ENCODE data around the gene BCAN.

Gene BCAN

DNA sequence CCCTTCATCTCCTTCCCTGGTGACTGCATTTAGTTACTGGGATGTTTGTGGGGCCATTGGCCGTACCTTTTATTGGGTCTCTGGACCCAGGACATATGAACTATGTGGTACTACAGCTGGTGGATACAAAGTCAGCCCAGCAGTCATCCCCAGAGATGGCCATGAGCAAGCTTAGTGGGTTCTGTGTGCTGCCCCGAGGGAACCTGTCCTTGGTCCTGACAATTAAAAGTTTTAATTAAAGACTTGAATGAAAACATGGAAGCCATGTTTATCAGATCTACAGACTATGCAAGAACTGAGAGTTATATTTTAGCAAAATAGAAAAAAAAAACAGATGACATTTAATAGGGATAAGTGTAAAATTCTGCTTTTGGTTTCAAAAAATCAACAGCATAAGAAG lies 38.1 kb downstream of the BCAN start:
- no peak for DNase-seq

DNA sequence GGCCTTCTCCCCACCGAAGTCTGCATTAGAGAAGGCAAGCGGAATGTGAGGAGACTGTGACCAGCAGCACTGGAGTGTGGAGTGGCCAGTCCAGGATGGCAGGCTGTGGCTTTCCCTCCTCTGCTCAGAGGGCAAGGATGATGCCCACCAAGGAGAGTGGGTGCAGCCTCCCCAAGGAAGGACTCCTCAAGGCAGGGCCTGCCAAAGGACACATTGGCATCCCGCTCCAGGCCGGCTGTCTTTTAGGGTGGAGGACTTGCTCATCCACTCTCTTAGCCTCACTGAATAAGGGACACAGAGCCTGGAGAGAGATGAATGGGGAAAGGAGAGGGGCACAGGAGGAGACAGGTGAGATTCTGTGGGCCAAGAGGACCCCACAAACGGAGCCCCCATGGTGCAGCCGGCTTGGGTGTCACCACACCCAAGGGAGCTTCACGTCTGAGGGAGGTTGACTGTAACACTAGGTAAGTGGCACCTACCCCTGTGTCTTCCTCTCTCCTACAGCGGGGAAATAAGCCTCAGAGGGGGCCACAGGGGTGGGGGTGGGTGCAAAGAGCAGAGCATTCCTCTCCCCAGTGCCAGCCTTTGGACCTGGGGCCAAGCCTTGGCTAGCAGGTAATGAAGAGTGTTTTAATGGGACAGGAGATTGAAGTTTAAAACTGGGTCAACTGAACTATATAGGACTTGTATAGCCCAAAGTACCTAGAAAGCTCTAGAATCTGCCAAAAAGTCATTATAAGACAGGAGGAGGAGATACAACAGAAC lies 39.5 kb downstream of the BCAN start:
- no peak for DNase-seq

DNA sequence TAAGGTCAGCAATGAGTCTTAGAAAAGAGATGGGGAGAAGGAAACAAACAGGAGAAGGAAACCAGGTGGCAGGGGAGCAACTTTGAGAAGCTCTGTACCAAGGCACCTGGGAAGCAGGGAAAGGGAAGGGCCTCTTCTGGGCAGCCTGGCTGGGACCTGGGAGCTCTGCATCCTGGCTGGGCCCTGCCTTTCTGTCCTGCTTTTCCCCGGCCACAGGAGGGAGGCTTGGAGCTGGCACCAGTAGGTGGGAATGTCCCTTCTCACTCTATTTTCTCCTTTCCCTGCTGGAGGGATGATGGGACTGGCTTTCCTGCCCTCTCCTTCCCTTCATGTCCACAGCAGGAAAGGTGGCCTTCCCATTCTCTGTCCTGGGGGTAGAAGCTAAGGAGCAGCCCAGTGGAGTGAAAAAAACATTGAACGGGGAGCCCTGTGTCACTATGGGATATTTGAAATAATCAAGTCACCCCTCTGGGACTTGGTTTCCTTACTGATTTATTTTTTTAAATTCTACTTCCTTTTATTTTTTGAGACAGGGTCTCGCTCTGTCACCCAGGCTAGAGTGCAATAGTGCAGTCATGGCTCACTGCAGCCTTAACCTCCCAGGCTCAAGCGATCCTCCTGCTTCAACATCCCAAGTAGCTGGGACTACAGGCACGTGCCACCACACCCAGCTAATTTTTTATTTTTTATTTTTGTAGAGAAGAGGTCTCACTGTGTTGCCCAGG lies 40.4 kb downstream of the BCAN start:
- no peak for DNase-seq

DNA sequence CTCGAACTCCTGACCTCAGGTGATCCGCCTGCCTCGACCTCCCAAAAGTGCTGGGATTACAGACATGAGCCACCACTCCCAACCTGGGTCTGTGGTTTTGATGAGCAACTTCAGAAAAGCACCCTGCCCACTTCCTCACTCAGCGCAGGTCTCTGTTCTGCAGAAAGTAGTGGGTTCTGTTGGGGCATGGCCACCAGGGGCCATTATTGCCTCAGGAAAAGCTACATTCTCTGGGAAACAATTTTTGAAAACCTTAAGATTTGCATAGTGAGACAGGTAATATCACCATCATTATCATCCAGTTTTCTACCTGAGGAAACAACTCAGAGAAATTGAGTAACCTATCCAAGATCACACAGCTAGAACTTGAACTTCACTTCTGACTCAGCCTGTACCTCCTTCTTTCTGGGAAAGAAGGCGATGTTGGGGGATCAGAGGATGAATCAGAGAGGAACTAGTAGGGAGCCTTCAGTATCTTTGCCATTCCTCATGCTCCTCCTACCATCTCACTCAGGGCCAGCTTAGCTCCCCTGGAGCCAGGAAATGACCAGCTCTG lies 42.4 kb downstream of the BCAN start:
- DNase-seq: peak; percentile 18

DNA sequence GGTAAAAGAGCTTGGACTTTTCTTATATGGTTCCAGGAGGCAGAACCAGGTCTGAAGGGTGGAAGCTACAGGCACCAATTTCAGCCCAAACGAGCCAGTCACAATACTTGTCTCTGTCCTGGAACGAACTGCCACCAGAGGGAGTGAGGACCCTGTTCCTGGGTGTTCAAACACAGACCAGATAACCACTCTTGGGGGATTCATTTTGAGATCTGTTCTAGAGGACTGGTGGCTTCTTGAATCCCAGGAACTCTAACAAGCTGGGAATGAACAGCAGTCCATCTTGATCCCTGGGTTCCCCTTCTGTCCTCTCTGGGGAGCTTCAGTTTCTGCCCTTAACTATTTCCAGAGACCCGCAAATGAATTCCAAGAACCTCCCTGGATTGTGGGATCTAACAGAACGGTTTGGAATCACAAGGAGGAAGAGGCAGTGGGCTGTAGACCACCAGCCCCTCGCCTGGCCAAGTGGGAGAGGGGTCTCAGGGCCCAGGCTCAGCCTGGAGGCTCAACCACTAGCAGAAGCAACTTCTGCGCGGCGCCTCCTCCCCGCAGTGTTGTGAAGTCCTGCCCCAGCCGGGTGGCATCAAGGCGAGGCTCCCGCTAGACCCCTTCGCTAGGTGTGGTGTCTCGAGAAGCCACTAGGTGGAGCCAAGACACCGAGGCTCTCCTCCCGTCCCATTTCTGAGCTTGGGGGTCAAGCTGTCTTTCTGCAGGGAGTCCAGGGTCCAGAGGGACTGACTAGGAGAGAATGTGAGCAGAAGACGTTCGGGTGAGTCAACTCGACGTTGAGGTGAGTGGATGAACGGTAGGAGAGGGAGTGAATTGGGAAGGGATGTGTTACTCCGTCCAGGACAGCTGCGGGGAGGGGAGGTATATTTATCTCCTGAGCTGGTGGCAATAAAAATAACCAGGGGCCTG lies 47.4 kb downstream of the BCAN start:
- DNase-seq: peak; percentile 81

DNA sequence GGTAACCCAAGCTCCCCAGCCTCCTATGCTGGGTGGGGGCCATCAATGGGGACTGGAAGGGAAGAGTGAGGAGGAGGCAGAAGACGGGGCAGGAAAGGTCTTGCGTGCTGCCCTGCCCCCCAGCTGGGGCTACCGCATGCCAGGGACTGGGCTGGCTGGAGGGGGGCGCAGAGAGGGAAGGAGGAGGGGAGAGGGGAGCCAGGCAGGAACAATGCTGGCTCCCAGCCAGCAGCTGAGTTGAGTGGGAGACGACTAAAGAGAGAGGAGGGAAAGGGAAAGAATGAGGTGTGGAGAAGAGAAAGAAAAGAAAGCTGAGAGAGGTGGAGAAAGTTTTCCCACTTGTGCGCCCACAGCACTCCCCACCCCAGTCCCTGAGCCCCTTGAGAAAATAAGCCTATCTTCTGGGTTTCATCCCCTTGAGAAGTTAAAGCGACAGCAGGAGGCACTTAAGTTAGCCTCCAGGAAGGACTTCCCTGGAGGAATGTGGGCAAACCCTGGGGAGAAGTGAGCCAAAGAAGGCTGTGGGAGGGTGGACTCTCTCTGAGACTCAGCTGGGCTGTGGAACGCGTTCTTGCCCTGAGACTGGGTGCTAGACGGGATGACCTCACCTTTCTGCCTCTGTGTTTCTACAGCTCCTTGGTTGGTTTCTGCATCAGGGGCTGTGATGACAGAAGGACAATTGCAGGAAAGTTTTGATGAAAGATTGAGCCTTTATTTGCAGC lies 48.2 kb downstream of the BCAN start:
- DNase-seq: no peak

DNA sequence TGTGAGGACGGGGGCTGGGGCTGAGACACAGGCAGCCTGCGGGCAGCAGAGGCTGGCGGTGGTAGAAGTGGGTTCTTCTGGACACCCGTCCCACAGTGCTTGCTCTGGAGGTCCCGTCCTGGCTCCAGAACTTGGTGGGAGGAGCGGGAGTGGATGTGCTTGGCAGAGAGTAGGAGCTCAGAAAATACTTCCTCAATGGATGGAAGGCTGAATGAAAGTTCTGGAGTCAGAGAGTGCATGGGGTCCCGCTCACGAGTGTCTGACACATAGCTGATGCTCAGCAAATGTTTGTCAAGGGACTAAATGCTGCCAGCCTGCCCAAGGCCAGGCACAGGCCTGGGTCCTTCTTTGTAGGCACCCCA lies 48.7 kb downstream of the BCAN start:
- no peak for DNase-seq

DNA sequence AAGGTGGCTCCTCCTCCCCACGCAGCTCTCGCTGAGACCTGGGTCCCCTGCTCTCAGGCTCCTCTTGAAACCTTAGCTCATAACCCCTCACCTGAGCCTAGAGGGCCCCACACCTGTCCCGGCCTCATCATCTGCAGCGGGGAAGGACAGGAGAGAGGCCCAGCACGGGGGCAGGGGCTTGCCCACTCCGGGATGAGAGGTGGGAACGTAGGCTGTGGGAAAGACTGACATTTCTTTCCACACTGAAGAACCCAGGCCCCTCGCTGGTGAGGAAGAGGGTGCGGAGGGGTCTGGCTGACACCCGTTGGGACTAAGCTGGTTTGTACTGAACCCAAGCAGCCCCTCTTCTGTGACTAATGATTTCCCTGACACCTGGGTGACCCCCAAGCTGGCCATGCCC lies 49.3 kb downstream of the BCAN start:
- no peak for DNase-seq

DNA sequence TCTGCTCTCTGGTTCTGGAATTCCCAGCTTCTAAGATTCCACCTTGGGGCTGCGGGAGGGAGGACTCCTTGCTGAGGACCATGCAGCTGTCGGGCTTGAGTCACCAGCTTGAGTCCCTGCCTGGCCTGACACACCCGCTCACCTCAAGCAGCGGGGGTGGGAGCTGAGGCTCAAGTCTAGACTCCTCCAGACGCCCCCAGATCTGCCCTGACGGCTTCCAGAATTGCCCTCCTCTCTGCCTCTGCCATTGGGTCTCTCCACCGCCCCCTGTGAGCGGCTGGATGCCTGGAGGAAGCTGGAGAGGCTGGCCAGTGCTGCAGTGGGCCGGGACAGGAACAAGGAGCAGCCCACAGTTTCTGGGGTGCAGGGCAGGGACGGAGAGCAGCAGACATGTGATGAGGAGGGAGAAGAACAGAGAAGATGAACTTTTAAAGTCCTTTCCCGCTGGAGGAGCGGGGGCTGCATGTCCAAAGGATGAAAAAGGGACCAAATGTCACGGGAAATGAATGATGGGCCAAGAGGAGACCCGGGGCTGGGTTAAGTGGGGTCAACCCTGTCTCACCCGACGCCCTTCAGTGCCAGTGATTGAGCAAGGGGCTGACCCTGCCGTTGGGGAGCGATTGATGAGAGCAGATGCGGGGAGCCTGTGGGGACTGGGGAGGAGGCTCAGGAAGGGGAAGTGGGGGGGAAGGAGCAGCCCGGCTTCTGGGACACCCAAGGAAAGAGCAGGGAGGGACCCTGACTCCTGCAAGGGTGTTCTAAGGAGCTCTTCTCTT lies 49.9 kb downstream of the BCAN start:
- no peak for DNase-seq

DNA sequence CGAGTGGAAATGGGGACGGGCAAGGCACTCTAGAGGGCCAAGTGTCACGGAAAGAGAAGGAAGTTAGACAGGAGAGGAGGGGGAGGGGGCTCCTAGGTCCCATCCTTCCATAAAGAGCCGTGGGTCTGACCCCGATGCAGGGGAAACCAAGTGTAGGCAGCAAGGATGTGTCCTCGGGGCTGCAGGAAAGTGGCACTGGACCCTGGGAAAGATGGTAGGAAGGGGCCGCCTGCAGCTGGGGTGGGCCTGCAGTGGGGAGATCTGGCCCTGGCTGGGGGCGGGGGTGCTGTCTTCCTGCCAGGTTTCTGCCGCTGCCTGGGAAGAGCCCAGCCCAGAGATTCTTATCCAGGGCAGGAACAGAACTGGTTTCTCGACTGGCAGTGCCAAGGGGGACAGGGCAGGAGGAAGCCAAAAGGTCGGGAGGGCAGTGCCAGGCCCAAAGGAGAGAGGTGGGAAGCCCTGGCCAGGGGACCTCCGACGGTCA lies 50.6 kb downstream of the BCAN start:
- no peak for DNase-seq

DNA sequence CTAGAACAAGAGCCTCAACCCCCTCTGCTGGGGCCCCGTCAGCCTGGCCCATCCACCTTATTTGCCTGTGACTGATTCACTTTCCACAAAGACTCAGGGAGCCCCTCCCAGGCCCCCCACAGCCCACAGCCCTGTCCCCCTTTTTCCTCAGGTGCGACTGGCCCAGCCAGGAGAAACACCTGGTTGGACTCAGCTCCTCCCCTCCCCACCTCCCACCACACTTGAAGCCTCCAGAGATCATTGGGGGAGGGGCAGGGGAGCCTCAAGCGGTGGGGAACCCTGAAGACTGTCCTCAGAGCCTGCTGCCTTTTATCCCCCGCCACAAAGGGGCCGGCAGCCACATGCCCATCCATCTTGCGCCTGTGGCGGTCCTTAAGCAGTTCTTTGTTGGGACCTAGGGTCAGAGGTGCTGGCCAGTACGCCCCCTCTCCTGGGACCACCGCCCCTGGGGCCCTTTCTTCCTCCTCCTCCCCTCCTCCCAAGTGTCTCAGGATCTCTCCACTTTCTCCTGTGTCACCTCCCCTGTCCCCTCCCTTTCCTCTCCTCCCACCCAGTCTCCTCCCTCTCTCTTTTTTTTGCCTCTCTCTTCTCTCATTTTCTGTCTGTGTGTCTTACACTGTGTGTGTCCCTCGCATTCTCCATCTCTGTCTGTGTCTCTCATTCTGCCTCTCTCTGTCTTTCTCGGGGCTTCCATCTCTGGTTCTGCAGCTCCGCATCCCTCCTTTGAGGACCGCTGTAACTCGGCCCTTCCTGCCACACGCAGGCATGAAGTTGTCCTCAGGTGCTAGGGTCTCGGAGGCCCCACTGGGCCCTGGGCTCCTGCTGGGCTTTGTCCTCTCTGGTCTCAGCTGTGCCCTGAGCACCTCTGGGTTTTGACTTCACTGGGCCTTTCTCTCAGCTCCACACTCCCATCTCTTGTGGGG lies 51.3 kb downstream of the BCAN start:
- DNase-seq: peak; percentile 31

DNA sequence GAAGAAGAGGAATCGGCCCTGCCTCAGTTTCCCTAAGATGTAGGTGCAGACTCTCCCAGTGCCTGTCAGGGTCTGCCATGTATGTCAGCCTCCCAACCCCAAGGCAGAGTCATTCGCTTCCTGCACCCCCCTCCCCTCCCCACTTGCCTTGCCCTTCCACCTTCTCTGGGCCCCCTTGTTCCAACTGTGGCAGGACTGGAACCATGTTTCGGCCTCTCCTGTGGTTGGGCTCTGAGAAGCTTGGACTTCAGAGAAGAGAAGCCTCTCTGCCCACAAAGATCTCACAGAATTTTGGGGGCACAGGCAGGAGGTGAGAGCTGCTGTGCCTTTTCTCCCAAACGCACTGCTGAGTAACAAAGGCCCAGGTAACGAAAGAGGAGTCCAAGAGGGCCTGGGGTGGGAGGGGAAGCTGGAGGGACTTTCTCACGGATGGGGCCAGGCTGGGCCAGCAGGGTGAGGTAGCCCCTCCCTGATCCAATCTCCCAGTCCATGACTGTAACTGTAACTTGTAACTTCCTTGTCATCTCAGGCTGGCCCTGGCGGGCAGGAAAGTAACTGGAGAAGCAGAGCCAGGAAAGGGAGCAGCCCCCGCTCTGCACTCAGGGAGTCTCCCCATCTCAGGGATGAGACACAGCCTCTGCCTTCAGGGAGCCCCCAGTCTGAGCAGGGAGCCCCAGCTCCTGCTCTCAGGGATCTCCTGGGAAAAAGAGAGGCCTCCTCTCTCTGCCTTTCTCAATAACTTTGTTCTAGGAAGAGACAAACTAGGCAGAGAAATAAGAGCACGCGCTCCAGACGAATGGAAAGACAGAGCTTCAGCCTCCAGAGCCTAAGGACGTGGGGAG lies 52.2 kb downstream of the BCAN start:
- no peak for DNase-seq

DNA sequence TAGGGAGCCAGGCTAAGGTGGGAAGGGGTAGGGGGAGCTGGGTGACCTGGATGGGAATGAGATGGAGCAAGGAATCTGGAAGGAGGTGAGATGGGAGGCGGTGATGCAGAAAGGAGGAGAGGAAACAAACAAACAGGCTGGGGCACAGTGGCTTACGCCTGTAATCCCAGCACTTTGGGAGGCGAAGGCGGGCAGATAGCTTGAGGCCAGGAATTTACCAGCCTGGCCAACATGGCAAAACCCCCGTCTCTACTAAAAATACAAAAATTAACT lies 52.7 kb downstream of the BCAN start:
- DNase-seq: no peak

DNA sequence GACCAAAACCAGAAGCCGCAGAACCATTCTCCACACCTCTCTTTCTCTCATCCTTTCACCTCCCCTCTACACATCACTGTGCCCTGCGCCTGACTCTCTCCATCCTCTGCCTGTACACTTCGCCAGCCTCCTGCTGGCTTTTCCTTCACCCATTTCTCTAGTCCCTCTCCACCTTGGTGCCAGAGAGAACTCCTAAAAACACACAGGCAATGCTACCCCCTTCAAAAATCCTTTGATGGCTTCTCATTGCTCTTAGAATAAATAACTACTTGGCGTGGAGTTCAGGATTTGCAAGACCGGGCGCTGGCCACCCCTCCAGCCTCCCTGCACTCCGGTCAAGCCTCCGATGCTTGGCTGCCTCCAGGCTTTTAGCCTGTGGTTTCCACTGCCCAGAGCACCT lies 54.8 kb downstream of the BCAN start:
- DNase-seq: no peak

DNA sequence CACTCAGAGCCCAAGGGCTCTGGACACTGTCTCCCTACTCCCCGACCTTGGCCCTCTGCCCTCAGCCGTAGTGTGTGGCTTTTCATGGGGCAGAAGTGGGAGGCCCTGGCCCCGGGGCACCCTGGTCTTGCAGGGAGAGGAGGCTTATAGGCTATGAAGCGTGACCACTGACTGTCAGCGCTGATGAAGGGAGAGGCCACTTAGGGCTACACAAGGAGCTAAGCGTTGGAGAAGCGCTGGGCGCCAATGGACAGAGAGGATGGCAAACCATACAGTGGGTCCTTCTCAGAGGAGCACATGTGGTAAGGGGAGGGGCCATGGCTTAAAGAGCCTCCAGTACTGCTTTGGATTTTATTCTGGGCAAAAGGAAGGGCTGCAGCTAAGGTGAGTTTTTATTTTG lies 55.6 kb downstream of the BCAN start:
- DNase-seq: no peak

DNA sequence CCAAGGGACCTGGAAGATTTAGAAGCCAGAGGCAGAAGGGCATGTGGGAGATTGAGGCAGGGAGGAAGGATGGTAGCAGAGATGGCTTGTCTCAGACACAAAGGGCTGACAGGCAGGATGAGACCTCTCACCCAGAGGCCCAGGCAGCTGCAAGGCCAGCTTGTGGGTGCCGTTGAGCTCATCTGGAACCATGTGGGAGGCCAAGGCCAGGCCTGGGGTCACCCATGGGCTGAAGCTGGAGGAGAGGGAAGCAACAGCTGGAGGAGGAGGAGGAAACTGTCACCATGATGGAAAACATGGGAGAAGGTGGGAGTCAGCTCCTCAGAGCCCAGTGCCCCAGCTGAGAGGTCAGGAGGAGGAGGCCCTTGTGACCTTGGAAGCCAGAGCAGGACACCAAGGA lies 57.1 kb downstream of the BCAN start:
- DNase-seq: no peak

DNA sequence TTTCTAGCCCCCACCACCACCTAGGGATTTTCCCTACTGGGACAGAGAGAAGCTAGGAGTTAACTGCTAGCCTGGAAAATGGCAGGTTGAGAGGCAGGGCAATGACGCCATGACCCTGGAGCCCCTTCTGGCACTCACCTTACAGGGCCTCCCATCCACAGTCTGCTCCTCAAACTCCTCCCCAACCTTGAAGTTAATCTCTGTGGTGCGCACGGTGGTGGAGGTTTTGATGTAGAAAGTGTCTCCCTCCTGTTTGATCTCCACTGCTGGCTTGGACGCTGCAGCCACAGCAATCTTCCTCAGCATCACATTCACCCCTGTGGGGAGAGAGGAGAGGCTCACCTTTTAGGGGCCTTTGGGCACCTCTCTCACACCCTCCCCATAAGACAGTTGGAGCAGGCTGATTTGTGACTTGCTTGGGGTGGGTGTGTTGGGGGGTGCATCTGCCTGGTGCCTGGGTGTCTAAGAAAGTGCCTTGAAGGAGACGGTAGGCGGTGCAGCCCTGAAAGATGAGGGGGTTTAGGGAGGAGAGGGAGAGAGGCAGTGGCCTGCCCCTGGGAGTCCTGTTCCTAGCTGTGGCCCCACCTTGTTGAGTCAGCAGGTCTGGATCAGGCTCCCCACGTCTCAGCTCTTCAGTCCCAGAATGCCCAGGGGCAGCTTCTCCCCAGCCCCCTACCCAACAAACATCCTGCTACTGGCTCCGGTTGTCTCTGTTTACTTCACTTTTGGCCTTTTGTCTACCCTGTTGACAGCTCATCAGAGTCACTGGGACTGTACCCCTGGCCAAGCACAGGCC lies 59.0 kb downstream of the BCAN start:
- DNase-seq: no peak

DNA sequence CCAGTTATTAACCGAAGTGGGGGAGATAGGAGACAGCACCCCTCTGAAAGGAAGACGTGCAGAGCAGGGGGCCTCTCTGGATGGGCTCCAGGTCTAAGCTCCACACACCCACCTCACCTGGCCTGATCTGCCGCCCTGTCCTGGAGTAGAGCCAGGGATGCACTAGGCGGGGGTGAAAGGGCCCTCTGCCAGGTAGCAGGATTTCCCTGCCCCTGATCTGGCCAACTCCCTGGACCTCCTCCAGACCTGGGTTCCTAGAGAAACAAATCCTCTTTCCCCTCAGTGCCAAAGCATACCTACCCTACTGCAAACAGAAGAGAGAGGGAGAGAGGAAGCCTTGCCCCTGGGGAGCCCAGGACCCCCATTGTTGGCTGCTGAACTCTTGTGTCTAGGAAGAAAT lies 61.4 kb downstream of the BCAN start:
- no peak for DNase-seq

DNA sequence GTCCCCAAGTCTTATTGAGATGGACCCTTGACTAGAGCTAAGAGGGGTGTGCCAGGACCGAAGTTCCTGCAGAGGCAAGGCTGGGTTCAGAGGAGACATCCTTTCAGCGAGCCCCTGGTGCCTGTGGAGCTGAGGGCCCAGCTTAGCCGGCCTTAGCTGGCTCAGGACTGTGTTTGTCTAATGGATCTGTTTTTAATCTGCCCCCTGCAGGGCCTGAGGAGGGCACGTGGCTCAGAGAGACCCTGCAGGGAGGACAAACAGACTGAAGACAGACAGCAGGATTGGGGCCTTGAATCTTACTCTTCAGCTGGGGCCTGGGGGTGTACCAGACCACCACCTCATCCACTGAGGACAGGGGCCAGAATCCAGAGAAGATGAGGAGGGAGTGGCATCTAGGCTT lies 61.8 kb downstream of the BCAN start:
- no peak for DNase-seq

Data from CD4-positive, alpha-beta T cell treated with Interleukin-21 for 1 hour (primary cell).